Putamen (tissue), 1 donor: ENCODE results near the gene PEX14.

Experiments
- DNase-seq: peaks from one replicate; pipeline ENCODE4 v3.0.0-alpha.2; 2016; ENCODE audit warnings: low spot score

PEX14 gene

DNA sequence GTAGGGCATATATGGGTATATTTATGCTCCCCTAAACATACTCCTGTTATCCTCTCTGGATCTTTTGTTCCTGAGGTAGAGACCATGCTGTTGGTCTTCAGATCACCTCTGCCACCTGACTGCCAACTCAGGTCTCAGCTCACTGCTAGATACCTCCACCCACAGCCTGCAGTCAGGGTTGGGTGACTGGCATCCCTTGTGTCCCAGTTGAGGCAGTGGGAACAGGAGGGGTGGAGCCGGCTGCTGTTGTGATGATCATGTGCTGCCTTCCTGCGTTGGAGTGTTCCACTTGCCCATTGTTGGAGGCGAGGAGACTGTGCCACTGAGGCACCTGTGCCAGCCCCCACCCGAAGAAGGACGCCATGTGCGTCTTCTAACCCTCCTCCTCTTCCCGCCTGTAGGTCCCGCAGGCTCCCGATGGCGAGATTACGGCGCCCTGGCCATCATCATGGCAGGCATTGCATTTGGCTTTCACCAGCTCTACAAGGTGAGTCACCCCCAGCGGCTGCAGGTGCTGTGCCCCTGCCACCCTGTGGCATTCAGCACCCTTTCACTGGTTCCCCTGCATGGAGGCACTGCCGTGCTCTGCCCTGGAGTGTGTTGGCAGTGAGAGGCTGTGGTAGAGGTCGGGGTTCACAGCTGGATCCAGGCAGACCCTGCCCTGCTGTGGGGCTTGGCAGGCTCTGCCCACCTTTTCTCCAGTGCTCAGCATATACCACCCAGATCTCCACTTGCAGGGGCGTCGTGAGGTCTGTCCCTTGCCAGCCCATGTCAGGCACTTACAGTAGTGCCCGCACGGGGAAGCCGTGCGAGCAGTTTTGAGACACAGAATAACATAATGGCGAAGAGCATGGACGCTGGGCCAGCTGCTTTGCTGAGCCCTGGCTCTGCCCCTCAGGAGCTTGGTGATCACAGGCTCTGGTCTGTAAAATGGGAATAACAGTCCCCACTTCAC is 143.5 kb downstream of the PEX14 start:
- no peak for DNase-seq

DNA sequence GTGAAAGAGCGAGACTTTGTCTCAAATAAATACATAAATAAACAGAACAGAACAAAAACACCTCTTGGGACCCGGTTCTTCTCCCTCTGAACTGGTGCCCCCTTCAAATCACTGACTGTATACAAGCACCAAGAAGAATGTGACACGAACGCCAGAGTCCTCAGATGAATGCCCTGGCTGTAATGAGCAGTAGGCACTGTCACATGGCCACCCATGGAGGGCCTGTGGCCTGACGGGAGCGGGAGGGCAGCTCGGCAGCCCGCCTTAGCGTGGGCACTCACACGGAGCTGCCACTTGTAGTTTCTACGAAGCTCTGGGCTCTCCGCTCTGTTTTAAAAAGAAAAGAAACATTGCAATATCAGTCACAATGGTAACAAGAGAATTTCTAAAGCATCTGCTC is 146.0 kb downstream of the PEX14 start:
- DNase-seq, result no peak

DNA sequence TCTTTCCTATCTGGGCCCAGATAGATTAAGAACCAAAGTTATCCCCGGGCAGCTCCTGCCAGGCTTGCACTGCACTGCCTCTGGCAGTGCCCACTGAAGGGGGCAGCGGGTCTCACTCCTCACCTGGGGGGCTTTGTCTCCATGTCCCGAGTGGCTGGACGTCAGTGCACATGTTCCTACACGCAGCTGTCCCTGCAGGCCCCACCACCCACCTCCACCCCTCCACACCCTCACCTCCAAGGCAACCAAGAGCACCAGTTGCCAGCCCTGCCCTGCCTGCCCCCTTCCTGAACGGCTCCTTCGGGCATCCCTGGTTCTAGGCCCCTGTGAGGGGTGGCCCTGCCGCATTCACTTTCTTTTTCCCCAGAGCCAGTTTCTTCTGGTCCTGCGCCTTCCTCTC is 147.2 kb downstream of the PEX14 start:
- no peak for DNase-seq

GRCh38 chr1:10622910-10623685 is 148.3 kb downstream of the PEX14 start:
- no peak for DNase-seq

DNA sequence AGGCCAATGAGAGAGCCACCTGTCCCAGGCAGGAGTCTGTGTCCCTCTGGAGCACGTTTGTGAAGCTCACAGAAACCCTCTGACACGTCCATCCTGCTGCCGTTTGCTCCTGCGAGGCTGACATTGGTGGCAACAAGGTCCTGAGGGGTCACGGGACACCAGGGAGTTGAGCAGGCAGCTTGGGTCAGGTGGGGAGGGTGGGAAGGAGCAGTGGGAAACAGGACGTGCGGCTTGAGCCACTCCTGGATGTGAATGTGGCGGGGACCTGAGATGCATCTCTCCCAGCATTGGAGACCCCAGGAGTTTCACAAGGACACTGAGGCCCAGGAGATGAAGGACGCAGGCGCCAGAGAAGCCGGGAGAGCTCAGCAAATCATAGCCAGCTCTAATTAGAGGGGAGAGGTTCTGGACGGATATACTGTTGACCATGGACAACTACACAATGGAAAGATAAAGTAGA is 149.0 kb downstream of the PEX14 start:
- DNase-seq, result no peak

GRCh38 chr1:10624256-10625050 is 149.7 kb downstream of the PEX14 start:
- DNase-seq, result no peak

- no peak for DNase-seq
Measured at GRCh38 chr1:10625076-10625475, 150.3 kb downstream of the PEX14 start.

DNA sequence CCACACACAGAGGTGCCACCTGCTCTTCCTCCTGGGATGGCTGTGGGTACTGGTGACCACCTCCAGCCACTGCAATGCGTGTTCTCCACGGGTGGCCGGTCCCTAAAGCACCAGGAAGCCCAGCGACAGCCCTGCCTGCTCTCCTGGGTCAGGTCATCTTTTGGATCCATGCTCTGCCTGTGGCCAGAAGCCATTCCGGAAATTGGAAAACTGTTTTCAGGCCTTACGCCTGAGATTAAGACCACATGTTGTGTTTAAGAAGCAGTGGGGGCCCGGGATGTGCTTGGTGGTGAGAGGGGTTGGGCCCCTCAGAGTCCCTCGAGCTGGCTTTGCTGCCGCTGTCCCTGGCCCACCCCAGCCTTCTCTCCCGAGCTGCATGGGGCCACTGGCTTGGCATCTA is 150.8 kb downstream of the PEX14 start:
- no peak for DNase-seq

DNA sequence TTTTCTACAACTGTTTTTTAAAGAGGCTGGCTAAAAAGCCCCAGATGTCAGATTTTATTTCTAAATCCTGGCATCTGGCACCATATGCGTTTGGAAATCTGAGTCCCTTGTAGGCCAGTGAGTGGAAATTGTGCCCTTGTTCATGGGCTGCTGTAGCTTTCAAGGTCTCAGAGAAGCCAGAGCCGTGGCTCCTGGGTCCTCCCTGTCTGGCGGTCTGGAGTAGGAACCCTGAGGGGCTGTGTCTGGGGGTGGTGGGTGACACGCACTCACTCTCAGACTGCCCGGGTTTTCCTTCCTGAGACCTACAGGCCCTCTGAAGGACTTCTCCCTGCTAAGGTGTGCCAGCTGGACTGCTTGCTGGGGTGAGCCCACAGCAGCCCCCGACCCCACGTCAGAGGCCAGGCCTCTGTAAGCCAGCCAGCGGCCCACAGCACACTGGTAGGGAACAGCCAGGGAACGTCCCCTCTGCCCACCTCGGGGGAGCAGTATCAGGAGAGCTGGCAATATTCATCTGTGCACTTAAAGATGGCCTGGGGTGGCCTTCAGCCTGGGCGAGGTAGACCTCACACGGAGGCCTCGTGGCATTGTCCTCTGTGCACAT is 151.5 kb downstream of the PEX14 start:
- no peak for DNase-seq

GRCh38 chr1:10626791-10627410 is 152.2 kb downstream of the PEX14 start:
- no peak for DNase-seq

DNA sequence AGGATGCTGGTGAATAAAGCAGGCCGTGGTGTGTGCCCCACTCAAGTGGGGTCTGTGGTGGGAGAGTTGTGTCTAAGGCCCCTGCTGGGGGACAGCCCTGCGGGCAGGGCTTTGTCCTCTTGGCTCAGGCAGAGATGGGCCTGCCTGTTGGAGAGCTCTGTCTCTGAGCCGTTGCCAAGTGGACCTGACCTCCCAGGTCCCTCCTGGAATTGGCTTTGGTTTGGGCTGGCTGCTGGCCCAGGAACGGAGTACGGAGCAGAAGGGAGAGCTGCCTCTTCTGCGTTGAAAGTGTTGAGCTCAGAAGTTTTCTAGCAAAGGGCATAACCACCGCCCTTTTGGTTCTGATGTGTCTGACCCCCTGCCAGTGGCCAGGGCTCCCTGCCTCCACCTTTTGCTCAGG is 153.9 kb downstream of the PEX14 start:
- no peak for DNase-seq

- DNase-seq, result no peak
Measured at GRCh38 chr1:10629091-10629815, 154.5 kb downstream of the PEX14 start.

GRCh38 chr1:10629816-10630571 is 155.2 kb downstream of the PEX14 start:
- DNase-seq, result no peak

- no peak for DNase-seq
Measured at GRCh38 chr1:10630661-10631120, 155.9 kb downstream of the PEX14 start.

- DNase-seq, result no peak
Measured at GRCh38 chr1:10631121-10631810, 156.5 kb downstream of the PEX14 start.

DNA sequence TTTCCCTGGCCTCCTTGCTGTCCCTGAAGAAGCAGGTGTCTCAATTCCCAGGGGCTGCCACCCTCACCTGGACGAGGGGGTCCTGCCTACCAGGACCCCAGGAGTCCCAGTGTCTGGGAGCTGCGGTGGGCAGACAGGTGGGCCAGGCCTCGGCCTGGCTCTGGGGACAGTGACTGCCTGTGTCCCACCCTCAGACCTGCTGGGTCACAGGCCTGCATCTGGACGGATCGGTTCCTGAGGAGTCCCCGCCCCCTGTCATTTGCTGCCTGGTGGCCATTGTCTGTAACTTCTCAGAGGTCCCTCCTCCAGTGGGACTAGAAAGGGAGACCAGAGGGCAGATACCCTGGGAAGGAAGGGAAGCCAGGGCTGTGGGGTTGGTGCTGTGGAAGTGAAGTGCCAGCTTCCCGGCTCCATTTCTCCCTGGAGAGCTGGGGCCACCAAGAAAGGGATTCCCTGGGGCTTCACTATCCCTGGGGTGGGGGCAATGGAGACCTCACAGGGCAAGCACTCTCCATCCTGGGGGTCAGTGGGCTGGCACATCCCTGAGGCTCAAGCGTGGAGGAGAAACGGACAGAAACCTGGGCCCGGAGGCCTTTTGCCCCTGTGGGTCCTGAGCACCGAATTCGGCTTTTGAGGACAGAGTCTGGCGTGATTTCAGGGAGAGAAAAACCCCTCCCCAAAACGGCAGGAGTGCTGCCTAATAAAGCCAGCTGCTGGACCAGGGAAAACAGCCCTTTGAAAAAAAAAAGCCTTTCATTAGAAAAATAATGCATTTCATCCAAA is 157.3 kb downstream of the PEX14 start:
- no peak for DNase-seq

- DNase-seq, result no peak
Measured at GRCh38 chr1:10632691-10633090, 157.9 kb downstream of the PEX14 start.

- DNase-seq, result no peak
Measured at GRCh38 chr1:10633416-10633815, 158.7 kb downstream of the PEX14 start.
